Cardiac fibroblast (primary cell): Measurements from ENCODE around the gene PVR.

Source experiments
- DNase-seq, 2 donors: peaks; one replicate each; pipeline versions ENCODE4 v3.0.0 to v3.0.0-alpha.2; 2010; ENCODE audit warnings: low read depth in 2 of 2
- H3K4me3 ChIP-seq, 2 donors: replicated peaks in 1 of 2; 1 replicate in 1 of 2; 2 replicates in 1 of 2; pipeline ENCODE4 v1.5.1; 2011; ENCODE audit warnings: low read depth in 2 of 2, low read length in 2 of 2, mild to moderate bottlenecking in 2 of 2, moderate library complexity in 1 of 2
- TF ChIP-seq, protein P1 (sequence below): IDR thresholded peaks from one replicate; pipeline ENCODE4 v1.5.1; 2011; ENCODE audit warnings: low read depth, mild to moderate bottlenecking, low read length, inconsistent platforms

Gene PVR

DNA sequence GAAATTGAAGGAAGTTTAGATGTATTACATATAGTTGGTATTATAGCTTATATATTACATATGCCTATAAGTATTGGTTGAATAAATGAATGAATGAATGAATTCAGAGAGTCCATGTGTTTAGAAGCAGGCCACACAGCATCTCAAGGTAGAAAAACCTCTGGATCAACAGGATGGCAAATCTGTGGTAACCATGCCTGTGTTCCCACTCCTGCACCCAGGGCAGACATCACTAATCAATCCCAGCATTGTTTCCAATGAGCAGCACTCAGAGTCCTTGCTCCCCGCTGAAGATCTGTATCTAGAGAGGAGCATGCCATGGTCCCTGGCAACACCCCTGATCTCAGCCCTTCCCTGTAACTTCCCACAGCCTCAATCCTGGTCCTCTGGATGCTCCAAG lies 28.5 kb downstream of the PVR start:
- H3K4me3 ChIP-seq, result no peak overlapping the region
- TF ChIP-seq, protein P1, sequence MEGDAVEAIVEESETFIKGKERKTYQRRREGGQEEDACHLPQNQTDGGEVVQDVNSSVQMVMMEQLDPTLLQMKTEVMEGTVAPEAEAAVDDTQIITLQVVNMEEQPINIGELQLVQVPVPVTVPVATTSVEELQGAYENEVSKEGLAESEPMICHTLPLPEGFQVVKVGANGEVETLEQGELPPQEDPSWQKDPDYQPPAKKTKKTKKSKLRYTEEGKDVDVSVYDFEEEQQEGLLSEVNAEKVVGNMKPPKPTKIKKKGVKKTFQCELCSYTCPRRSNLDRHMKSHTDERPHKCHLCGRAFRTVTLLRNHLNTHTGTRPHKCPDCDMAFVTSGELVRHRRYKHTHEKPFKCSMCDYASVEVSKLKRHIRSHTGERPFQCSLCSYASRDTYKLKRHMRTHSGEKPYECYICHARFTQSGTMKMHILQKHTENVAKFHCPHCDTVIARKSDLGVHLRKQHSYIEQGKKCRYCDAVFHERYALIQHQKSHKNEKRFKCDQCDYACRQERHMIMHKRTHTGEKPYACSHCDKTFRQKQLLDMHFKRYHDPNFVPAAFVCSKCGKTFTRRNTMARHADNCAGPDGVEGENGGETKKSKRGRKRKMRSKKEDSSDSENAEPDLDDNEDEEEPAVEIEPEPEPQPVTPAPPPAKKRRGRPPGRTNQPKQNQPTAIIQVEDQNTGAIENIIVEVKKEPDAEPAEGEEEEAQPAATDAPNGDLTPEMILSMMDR, result no peak
- no peak for DNase-seq

DNA sequence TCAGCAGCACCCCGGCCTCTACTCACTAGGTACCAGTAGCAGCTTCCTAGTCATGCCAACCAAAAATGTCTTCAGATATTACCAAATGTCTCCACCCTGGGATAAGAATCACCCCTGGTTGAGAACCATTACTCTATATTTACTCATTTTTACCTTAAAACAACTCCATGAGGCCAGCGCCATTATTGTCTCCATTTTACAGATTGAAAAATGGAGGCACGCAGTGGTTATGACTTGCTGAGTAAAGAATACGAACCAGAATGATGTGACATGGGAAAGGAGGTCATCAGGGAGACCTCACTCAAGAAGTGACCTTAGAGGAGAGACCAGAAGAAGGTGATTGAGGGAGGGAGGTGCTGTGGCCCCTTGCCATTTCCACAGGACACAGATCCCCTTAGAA lies 29.8 kb downstream of the PVR start:
- H3K4me3 ChIP-seq, result no peak overlapping the region
- no peak for DNase-seq
- TF ChIP-seq, protein P1, result no peak

DNA sequence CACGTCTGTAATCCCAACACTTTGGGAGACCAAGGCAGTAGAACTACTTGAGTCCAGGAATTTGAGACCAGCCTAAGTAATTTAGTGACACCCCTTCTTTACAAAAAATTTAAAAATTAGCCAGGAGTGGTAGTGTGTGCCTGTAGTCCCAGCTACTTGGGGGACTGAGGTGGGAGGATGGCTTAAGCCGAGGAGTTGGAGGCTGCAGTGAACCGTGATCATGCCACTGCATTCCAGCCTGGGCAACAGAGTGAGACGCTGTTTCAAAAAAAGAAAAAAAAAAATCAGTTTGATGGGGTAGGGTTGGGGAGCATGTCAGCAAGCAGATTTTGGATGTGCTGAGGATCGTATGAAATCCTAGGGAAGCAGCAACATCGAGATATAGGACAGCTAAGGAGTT lies 31.8 kb downstream of the PVR start:
- no peak overlapping the region for H3K4me3 ChIP-seq
- TF ChIP-seq, protein P1, result no peak
- DNase-seq, result no peak

DNA sequence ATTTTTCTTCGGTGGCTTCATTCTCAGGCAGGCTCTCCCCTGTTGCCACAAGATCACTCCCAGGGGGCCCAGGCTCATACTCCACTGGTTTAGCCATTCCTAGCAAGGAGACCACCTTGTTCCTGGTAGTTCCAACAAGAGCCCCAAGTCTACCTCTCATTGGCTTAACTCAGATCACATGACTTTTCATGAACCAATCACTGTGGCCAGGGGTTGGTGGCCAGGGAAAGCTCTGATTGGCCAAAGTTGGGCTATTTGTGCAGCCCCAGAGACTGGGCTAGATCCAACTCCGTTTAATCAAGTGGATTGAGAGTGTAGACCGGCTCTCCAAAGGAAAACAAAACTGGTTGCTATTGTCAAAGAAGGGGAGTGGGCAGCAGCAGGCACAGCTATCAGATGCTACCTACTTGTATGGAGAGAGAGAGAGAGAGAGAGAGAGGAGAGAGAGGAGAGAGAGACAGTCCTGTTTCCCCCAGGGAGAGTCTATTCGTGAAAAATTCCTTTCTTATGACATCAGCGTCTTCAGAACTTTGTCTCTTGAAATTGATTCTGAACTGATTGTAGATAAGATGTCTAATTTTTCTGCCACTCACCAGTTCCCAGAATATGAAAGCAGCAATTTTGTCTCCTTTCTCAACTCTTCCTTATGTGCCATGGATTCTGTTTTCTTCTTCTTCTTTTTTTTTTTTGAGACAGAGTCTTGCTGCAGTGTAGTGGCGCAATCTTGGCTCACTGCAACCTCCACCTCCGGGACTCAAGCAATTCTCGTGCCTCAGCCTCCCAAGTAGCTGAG lies 33.5 kb downstream of the PVR start:
- no peak overlapping the region for H3K4me3 ChIP-seq
- DNase-seq, result peak; percentile 55 to 83
- TF ChIP-seq, protein P1, result no peak

DNA sequence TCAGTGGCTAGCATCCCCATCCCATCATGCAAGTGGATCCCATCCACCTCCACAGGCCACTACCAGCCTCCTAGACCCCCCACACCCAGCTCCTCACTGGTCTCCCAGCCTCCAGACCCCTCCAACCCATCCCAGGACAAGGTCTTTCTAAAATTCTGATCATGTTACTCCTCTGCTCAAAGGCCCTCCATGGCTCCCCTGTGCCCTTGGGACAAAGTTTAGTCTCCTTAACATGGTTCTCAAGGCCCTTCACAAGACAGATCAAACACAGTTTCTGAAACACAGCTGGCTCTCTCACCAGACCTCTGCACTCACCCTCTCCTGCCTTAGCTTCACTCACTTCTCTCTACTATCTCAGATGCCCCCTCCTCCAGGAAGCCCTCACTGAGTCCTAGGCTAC lies 36.8 kb downstream of the PVR start:
- TF ChIP-seq, protein P1, result no peak
- no peak overlapping the region for H3K4me3 ChIP-seq
- no peak for DNase-seq

DNA sequence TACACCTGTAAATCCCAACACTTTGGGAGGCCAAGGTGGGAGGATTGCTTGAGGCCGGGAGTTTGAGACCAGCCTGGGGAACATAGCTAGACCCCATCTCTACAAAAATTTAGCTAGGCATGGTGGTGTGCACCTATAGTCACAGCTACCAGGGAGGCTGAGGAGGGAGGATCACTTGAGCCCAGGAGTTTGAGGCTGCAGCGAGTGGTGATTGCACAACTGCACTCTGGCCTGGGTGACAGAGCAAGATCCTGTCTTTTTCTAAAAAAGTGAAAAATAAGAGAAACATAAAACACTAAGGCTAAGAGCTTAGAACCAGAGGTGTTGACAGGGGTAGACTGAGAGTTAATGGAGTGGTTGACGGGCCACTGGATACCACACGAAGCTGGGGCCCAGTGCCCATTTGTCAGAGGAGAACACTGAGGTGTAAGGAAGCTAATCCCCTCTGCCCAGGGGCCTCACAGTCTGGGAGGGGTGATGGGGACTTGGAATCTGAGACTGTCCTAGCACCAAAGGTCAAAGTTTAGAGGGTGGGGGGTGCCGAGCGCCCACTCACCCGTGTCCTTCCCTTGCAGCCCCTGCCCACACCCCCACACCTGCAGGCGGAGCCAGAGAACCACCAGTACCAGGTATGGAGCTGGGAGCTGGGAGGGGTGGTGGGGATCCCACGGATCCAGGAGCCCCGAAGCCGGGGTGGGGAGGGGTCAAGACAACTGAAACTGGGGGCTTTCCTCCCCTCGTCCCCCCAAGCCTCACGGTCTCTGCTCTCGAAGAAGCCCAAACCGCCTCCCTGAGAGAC lies 38.5 kb downstream of the PVR start:
- no peak for DNase-seq
- H3K4me3 ChIP-seq, result no peak overlapping the region
- TF ChIP-seq, protein P1, result no peak
